Endothelial cell (in vitro differentiated cells): ENCODE data around the gene ANKRD65. TPM values are rescaled to one million over a fixed set of nuclear protein-coding genes. Genes with fewer than 3 reads are reported as not detected.
A peak's percentile ranks its signal among the peaks of the same experiment; 100 is the strongest.
"Not testable (repeated sequence)": the region's sequence is repeated elsewhere in the genome, so short reads cannot be mapped to it uniquely, and the experiment has no call there.

Source experiments
- DNase-seq: peaks from one replicate; pipeline ENCODE4 v3.0.0; 2021; ENCODE audit warnings: low spot score
- H3K27ac Mint-ChIP-seq: one replicate; pipeline ENCODE4 v1.8.0; 2021; ENCODE audit warnings: mixed read lengths, inconsistent platforms; ENCODE audit not compliant: unreplicated experiment
- H3K27me3 Mint-ChIP-seq: one replicate; pipeline ENCODE4 v1.8.0; 2021; ENCODE audit warnings: mild to moderate bottlenecking, moderate library complexity, mixed read lengths, inconsistent platforms; ENCODE audit not compliant: unreplicated experiment
- H3K36me3 Mint-ChIP-seq: one replicate; pipeline ENCODE4 v1.8.0; 2021; ENCODE audit warnings: mild to moderate bottlenecking, low read depth, mixed read lengths, inconsistent platforms; ENCODE audit not compliant: unreplicated experiment
- H3K4me1 Mint-ChIP-seq: one replicate; pipeline ENCODE4 v1.8.0; 2021; ENCODE audit warnings: mild to moderate bottlenecking, mixed read lengths, inconsistent platforms; ENCODE audit not compliant: unreplicated experiment
- H3K4me3 Mint-ChIP-seq: one replicate; pipeline ENCODE4 v1.8.0; 2021; ENCODE audit warnings: mild to moderate bottlenecking, mixed read lengths, inconsistent platforms; ENCODE audit not compliant: unreplicated experiment
- H3K9me3 Mint-ChIP-seq: one replicate; pipeline ENCODE4 v1.8.0; 2021; ENCODE audit warnings: mixed read lengths, inconsistent platforms; ENCODE audit not compliant: unreplicated experiment
- CTCF ChIP-seq: fragments of 200-600 bp; sonication (generic); IDR thresholded peaks from one replicate; pipeline ENCODE4 v1.5.0; 2021; ENCODE audit warnings: antibody characterized with exemption; ENCODE audit not compliant: unreplicated experiment
- total RNA-seq: library from RNA; stranded (reverse); fragmentation: NEBNext Ultra II Directional; extraction: Animal tissue kit (Norgen Biotek cat#: 25700); gene quantifications from one replicate; pipeline ENCODE4 v1.2.1, GENCODE V29; 2021; ENCODE audit not compliant: unreplicated experiment

The ANKRD65 gene
- total RNA-seq, 1 donor from 2014 or later: 0.31 TPM

- Mint-ChIP-seq H3K4me3 (peak overlapping the region; percentile 56), H3K27me3 (peaks cover 5% of the 10 kb centered on the region), H3K9me3 (no peaks in the 10 kb centered on the region), H3K27ac (peak overlapping the region; percentile 36), H3K4me1 (peaks cover 4% of the 10 kb centered on the region), H3K36me3 (peaks cover 4% of the 10 kb centered on the region)
- TF ChIP-seq CTCF: no peak
- DNase-seq: no peak
These were observed 47.8 kb downstream of the ANKRD65 start for GRCh38 chr1:1373051-1373814.

- Mint-ChIP-seq H3K9me3 (no peaks in the 10 kb centered on the region), H3K4me3 (no peak overlapping the region), H3K4me1 (peaks cover 4% of the 10 kb centered on the region), H3K27ac (no peak overlapping the region), H3K27me3 (peaks cover 5% of the 10 kb centered on the region), H3K36me3 (peaks cover 4% of the 10 kb centered on the region)
- peak; percentile 89 for TF ChIP-seq CTCF
- peak; percentile 89 for DNase-seq
These were observed 49.0 kb downstream of the ANKRD65 start for GRCh38 chr1:1371746-1372711.

GRCh38 chr1:1371364-1371745 lies 49.7 kb downstream of the ANKRD65 start:
- peaks cover 5% of the 10 kb centered on the region for H3K27me3 Mint-ChIP-seq
- TF ChIP-seq CTCF: no peak
- peaks cover 4% of the 10 kb centered on the region for H3K36me3 Mint-ChIP-seq
- no peak overlapping the region for H3K27ac Mint-ChIP-seq
- no peak overlapping the region for H3K4me3 Mint-ChIP-seq
- no peak for DNase-seq
- no peaks in the 10 kb centered on the region for H3K9me3 Mint-ChIP-seq
- H3K4me1 Mint-ChIP-seq: peaks cover 4% of the 10 kb centered on the region

- Mint-ChIP-seq H3K4me1 (peaks cover 4% of the 10 kb centered on the region), H3K9me3 (no peaks in the 10 kb centered on the region), H3K4me3 (no peak overlapping the region), H3K36me3 (peaks cover 4% of the 10 kb centered on the region), H3K27me3 (peaks cover 5% of the 10 kb centered on the region), H3K27ac (no peak overlapping the region)
- TF ChIP-seq CTCF: no peak
- DNase-seq: no peak
These were observed 50.2 kb downstream of the ANKRD65 start for GRCh38 chr1:1370771-1371300.

- H3K27ac Mint-ChIP-seq, DNase-seq, H3K4me3 Mint-ChIP-seq, H3K36me3 Mint-ChIP-seq, H3K9me3 Mint-ChIP-seq, H3K4me1 Mint-ChIP-seq, H3K27me3 Mint-ChIP-seq: not testable (repeated sequence)
These were observed 51.0 kb downstream of the ANKRD65 start for GRCh38 chr1:1370094-1370493.

Other genes with a start within 250 kb of the ANKRD65 start
- gene TTLL10, start 247.4 kb downstream of the ANKRD65 start, total RNA-seq: not detected
- gene TNFRSF18, start 214.7 kb downstream of the ANKRD65 start, total RNA-seq: not detected
- gene TNFRSF4, start 207.1 kb downstream of the ANKRD65 start, total RNA-seq: 0.80 TPM
- 130 TPM for gene SDF4, start 189.3 kb downstream of the ANKRD65 start, total RNA-seq
- gene B3GALT6, start 189.0 kb downstream of the ANKRD65 start, total RNA-seq: 43.2 TPM
- gene C1QTNF12, start 174.6 kb downstream of the ANKRD65 start, total RNA-seq: 0.69 TPM
- gene UBE2J2, start 147.4 kb downstream of the ANKRD65 start, total RNA-seq: 71.9 TPM
- gene SCNN1D, start 140.8 kb downstream of the ANKRD65 start, total RNA-seq: 3.9 TPM
- 54.0 TPM for gene ACAP3, start 113.3 kb downstream of the ANKRD65 start, total RNA-seq
- 14.0 TPM for gene PUSL1, start 112.7 kb downstream of the ANKRD65 start, total RNA-seq
- 104 TPM for gene INTS11, start 96.6 kb downstream of the ANKRD65 start, total RNA-seq
- 26.0 TPM for gene CPTP, start 96.5 kb downstream of the ANKRD65 start, total RNA-seq
- 1.2 TPM for gene TAS1R3, start 90.0 kb downstream of the ANKRD65 start, total RNA-seq
- 26.7 TPM for gene DVL1, start 71.9 kb downstream of the ANKRD65 start, total RNA-seq
- gene MXRA8, start 62.7 kb downstream of the ANKRD65 start, total RNA-seq: 0.64 TPM
- 128 TPM for gene AURKAIP1, start 46.1 kb downstream of the ANKRD65 start, total RNA-seq
- 266 TPM for gene CCNL2, start 21.9 kb downstream of the ANKRD65 start, total RNA-seq
- 95.0 TPM for gene MRPL20, start 14.0 kb downstream of the ANKRD65 start, total RNA-seq
- 34.2 TPM for gene VWA1, start 14.4 kb upstream of the ANKRD65 start, total RNA-seq
- 2.9 TPM for gene ATAD3C, start 28.4 kb upstream of the ANKRD65 start, total RNA-seq
- gene ATAD3B, start 50.5 kb upstream of the ANKRD65 start, total RNA-seq: 27.2 TPM
- gene ATAD3A, start 90.9 kb upstream of the ANKRD65 start, total RNA-seq: 30.4 TPM
- gene TMEM240, start 119.3 kb upstream of the ANKRD65 start, total RNA-seq: 6.6 TPM
- gene SSU72, start 153.6 kb upstream of the ANKRD65 start, total RNA-seq: 114 TPM
- gene FNDC10, start 178.9 kb upstream of the ANKRD65 start, total RNA-seq: 11.6 TPM
- 84.4 TPM for gene MIB2, start 194.2 kb upstream of the ANKRD65 start, total RNA-seq
- gene MMP23B, start 210.9 kb upstream of the ANKRD65 start, total RNA-seq: 26.7 TPM
- 71.0 TPM for gene CDK11B, start 237.7 kb upstream of the ANKRD65 start, total RNA-seq